GM19351 (cell line): ENCODE measurements around the gene MAGI3.
"Not testable (repeated sequence)": the region's sequence is repeated elsewhere in the genome, so short reads cannot be mapped to it uniquely, and the experiment has no call there.

Experiments used
- ATAC-seq: cut with Tn5 transposase; IDR thresholded peaks from one replicate; pipeline ENCODE4 v1.9.1; 2021; ENCODE audit warnings: mild to moderate bottlenecking, moderate library complexity; ENCODE audit not compliant: unreplicated experiment

The MAGI3 gene

GRCh38 chr1:113678159-113678469 lies 287.8 kb downstream of the MAGI3 start:
- no peak for ATAC-seq

- no peak for ATAC-seq
These were observed 291.5 kb downstream of the MAGI3 start for GRCh38 chr1:113681596-113682337.

- no peak for ATAC-seq
These were observed 293.3 kb downstream of the MAGI3 start for GRCh38 chr1:113683384-113684152.

GRCh38 chr1:113684153-113684541 lies 293.8 kb downstream of the MAGI3 start:
- no peak for ATAC-seq

GRCh38 chr1:113686891-113687618 lies 296.7 kb downstream of the MAGI3 start:
- ATAC-seq = no peak

GRCh38 chr1:113691184-113691583 lies 300.9 kb downstream of the MAGI3 start:
- ATAC-seq = no peak

GRCh38 chr1:113692342-113692741 lies 302.0 kb downstream of the MAGI3 start:
- no peak for ATAC-seq

- ATAC-seq = no peak
These were observed 302.6 kb downstream of the MAGI3 start for GRCh38 chr1:113692824-113693431.

- ATAC-seq = no peak
These were observed 304.6 kb downstream of the MAGI3 start for GRCh38 chr1:113694910-113695309.

- ATAC-seq = no peak
These were observed 311.1 kb downstream of the MAGI3 start for GRCh38 chr1:113701429-113701828.

- no peak for ATAC-seq
These were observed 324.4 kb downstream of the MAGI3 start for GRCh38 chr1:113714606-113715269.

GRCh38 chr1:113717506-113717905 lies 327.2 kb downstream of the MAGI3 start:
- ATAC-seq = not testable (repeated sequence)

GRCh38 chr1:113718621-113719020 lies 328.3 kb downstream of the MAGI3 start:
- not testable (repeated sequence) for ATAC-seq

GRCh38 chr1:113721010-113721409 lies 330.7 kb downstream of the MAGI3 start:
- no peak for ATAC-seq

- ATAC-seq = no peak
These were observed 342.5 kb downstream of the MAGI3 start for GRCh38 chr1:113732802-113733201.

- ATAC-seq = no peak
These were observed 344.2 kb downstream of the MAGI3 start for GRCh38 chr1:113734357-113735055.
